ENCODE measurements around the gene CEP43.

CEP43 gene

GRCh38 chr6:167031082-167031709 is 32.0 kb downstream of the CEP43 start:
- Histone ChIP-seq H3K36me3 (ENCODE audit: insufficient read depth, low read length) (peaks cover 81% of the 10 kb centered on the region), H3K27ac (ENCODE audit: low read length) (no peak overlapping the region), H3K9me3 (ENCODE audit: insufficient read depth, low read length, severe bottlenecking) (no peaks in the 10 kb centered on the region), H3K4me1 (ENCODE audit: insufficient read depth, low read length) (no peaks in the 10 kb centered on the region), H3K79me2 (ENCODE audit: insufficient read depth, low read length) (no peaks in the 10 kb centered on the region), H2AFZ (ENCODE audit: low read depth, low read length) (no peak overlapping the region), H4K20me1 (ENCODE audit: insufficient read depth, low read length) (peaks cover 4% of the 10 kb centered on the region; the same call in 1 of the 2 replicates), H3K9ac (ENCODE audit: low read depth, low read length) (no peak overlapping the region), H3K4me3 (ENCODE audit: low read depth in 1 of 2, low read length in 2 of 2) (no peak overlapping the region), H3K27me3 (ENCODE audit: insufficient read depth, low read length, poor library complexity) (no peaks in the 10 kb centered on the region), H3K4me2 (ENCODE audit: insufficient read depth, low read length) (no peak overlapping the region)
- ATAC-seq (ENCODE audit: insufficient read depth, low read depth) (no peak), DNase-seq (no peak)
- TF ChIP-seq EZH2 (IDR thresholded peaks at IDR 0.05; ENCODE audit: borderline replicate concordance, low read depth, low read length, severe bottlenecking) (no peak), CTCF (IDR thresholded peaks at IDR 0.05; ENCODE audit: borderline replicate concordance, extremely low read depth, low read length, poor library complexity, severe bottlenecking) (no peak)

DNA sequence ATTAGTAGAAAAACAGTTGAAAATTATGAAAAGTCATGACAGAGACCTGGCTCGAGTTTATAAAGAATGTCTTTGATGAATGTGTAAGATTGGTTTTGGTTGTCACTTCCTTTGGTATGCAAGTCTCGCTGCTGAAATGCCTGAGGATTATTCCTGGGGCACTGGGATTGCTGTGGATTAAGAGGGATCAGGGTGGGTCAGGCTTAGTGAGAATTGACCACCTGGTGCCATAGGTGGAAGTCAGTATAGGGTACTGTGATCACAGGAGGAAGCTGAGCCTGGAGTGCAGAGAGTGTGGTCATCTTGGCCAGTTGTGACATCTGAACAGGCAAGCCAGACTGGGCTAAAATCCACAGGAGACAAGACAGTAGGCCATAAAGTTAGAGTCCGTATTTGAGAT is 34.9 kb downstream of the CEP43 start:
- no peaks in the 10 kb centered on the region for H3K79me2 ChIP-seq (ENCODE audit: insufficient read depth, low read length)
- H3K9ac ChIP-seq (ENCODE audit: low read depth, low read length) = no peak overlapping the region
- no peak for DNase-seq
- H3K4me1 ChIP-seq (ENCODE audit: insufficient read depth, low read length) = no peaks in the 10 kb centered on the region
- peaks cover 71% of the 10 kb centered on the region for H3K36me3 ChIP-seq (ENCODE audit: insufficient read depth, low read length)
- TF ChIP-seq CTCF (IDR thresholded peaks at IDR 0.05; ENCODE audit: borderline replicate concordance, extremely low read depth, low read length, poor library complexity, severe bottlenecking) (no peak), EZH2 (IDR thresholded peaks at IDR 0.05; ENCODE audit: borderline replicate concordance, low read depth, low read length, severe bottlenecking) (no peak)
- no peaks in the 10 kb centered on the region for H3K9me3 ChIP-seq (ENCODE audit: insufficient read depth, low read length, severe bottlenecking)
- no peak overlapping the region for H2AFZ ChIP-seq (ENCODE audit: low read depth, low read length)
- ATAC-seq (ENCODE audit: insufficient read depth, low read depth) = no peak
- H3K4me2 ChIP-seq (ENCODE audit: insufficient read depth, low read length) = no peak overlapping the region
- no peak overlapping the region for H3K27ac ChIP-seq (ENCODE audit: low read length)
- H3K27me3 ChIP-seq (ENCODE audit: insufficient read depth, low read length, poor library complexity) = no peaks in the 10 kb centered on the region
- H4K20me1 ChIP-seq (ENCODE audit: insufficient read depth, low read length) = peaks cover 7% of the 10 kb centered on the region
- no peak overlapping the region for H3K4me3 ChIP-seq (ENCODE audit: low read depth in 1 of 2, low read length in 2 of 2)

GRCh38 chr6:167037762-167038161 is 38.6 kb downstream of the CEP43 start:
- no peak overlapping the region for H2AFZ ChIP-seq (ENCODE audit: low read depth, low read length)
- TF ChIP-seq CTCF (IDR thresholded peaks at IDR 0.05; ENCODE audit: borderline replicate concordance, extremely low read depth, low read length, poor library complexity, severe bottlenecking) = no peak
- no peak for TF ChIP-seq EZH2 (IDR thresholded peaks at IDR 0.05; ENCODE audit: borderline replicate concordance, low read depth, low read length, severe bottlenecking)
- H3K4me1 ChIP-seq (ENCODE audit: insufficient read depth, low read length) = no peaks in the 10 kb centered on the region
- DNase-seq (no peak), ATAC-seq (ENCODE audit: insufficient read depth, low read depth) (no peak)
- peaks cover 4% of the 10 kb centered on the region; the same call in 1 of the 2 replicates for H4K20me1 ChIP-seq (ENCODE audit: insufficient read depth, low read length)
- H3K27ac ChIP-seq (ENCODE audit: low read length) = no peak overlapping the region
- no peak overlapping the region for H3K4me2 ChIP-seq (ENCODE audit: insufficient read depth, low read length)
- H3K9me3 ChIP-seq (ENCODE audit: insufficient read depth, low read length, severe bottlenecking) = no peaks in the 10 kb centered on the region
- peaks cover 76% of the 10 kb centered on the region for H3K36me3 ChIP-seq (ENCODE audit: insufficient read depth, low read length)
- H3K4me3 ChIP-seq (ENCODE audit: low read depth in 1 of 2, low read length in 2 of 2) = no peak overlapping the region
- H3K79me2 ChIP-seq (ENCODE audit: insufficient read depth, low read length) = no peaks in the 10 kb centered on the region
- no peaks in the 10 kb centered on the region for H3K27me3 ChIP-seq (ENCODE audit: insufficient read depth, low read length, poor library complexity)
- H3K9ac ChIP-seq (ENCODE audit: low read depth, low read length) = no peak overlapping the region

Data from DND-41 (cell line).